ENCODE data around the gene RPL29.

Gene RPL29

DNA sequence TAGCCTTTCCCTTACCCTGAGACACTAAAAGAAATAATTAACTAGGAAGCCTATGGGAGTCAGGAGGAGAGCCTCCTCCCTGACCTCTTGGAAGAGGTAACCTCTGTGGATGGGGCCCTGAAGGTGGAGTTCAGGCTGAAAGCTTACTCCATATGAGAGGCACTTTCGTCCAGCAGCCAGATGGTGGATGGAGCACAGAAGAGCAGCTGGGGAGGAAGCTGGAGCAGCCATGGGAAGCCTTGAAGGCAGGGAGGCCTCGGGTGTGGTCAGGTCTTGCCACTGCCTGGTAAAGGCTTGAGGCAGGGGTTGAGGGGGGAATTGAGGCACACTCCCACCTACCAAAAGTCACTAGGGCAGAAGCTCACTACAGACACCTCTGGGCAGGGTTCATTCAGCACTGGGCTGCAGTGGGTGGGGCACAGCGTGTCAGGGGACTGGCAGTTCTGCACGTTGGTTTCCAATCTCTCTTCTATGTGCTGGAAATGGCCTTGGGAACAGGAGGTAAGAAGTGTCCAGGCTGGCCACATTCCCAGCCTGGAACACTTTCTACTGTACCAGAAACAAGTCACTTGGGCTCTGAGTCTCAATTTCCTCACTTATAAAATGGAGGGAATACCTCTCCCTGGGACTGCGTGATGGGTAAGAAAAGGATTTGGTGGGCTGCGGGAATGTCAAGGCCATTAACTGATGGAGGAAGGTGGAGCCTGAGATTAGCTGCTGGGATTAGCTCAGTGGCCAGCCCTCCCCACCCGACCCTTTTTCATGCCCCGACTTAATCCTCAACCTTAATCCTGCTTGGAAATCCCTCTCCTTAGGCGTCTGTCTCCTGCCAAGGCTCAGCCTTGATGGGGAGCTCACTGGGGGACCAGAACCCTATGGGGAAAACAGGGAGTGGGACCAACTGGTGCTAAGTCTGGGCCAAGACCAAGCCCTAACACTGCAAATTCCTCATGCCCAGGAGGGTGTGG lies 33.8 kb downstream of the RPL29 start:
- no peak for DNase-seq

DNA sequence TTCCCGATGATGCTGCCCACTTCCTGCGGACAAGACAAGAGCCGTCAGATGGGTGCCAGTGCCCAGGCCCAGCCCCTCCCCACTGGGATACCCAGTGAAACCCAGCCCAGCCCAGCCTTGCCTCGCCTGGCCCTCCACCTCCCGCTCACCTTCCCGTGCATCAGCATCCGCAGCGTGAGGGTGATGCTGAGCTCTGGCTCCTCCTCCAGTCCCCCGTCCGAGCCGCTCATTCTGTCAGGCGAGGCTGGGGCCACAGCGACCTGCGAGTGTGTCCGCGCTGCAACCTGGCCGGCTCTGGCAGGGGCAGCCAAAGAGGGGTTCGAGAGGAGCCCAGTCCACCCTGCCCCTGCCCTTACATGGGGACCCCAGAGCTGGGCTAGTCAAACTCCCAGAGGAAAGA lies 34.7 kb downstream of the RPL29 start:
- no peak for DNase-seq

DNA sequence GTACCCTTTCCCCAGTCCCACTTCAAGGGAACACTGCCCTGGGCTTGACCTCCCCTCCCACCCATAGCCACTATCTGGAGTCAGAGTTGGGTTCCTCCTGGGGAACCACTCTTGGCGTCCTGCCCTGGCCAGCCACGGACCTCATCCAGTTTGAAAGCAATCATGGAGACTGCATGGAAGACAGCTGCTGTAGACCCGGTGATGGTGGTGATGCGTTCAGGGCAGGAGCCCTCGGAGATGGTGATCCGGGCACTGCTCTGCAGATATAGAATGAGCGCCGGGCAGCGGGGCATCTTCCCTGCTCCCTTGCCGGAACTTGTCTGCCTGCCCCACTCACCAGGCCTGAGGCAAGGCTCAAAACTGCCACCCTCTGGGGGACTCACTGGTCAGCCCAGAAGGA lies 35.3 kb downstream of the RPL29 start:
- no peak for DNase-seq

DNA sequence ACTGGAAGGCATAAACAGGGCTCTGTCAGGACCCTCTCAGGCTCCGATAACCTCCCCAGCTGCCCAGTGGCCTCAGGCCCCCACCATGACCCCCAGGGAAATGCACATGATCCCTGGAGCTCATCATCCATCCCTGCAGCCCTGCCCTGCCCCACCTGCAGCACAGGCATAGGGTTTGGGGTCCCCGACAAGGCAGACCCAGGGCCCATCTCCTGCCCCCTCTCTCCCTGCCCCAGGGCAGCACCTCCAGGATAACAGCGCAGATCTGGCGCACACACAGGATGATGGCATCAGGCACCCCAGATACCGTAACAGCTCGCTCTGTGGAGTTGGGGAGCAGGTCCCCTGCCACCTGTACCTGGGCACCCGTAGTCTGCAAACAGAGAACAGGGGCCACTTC lies 36.0 kb downstream of the RPL29 start:
- DNase-seq = no peak

DNA sequence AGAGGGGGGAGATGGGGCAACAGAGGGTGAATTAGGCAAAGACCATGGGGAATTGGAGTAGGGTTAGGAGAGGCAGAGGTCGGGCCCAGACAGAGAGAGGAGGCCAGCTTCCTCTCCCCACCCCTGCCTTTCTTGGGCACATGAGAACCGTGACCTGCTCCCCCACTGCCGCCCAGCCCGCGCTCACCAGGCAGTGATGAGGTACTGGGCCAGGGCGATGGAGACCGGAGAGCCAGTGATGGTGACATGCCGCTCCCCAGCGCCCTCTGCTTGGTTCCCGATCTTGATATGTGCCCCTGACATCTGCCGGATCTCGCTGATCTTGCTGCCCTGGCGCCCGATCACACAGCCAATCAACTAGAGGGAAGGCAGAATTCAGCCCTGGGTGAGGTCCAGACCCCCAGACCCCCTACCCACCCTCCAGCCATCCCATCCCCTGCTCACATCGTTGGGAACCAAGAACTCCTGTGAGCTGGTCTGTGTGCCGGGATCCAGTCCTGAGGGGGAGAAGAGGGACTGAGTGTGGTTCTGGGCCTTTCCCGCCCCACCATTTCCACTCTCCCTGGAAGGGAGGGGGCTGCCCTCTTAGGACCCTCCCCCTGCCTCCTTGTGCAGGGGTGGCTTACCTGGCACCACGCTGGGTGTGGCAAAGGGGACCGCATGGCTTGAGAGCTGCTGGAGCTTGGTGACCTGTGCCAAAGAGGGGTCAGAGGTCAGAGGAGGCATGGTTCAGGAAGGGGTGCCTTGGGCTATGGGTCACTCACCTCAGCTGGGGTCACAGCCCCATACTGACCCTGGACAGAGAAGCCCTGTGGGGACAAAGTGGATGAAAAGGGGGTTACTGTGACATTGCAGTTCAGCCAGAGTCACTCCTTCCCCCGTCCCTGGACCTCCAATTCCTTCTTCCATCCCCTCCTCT lies 36.8 kb downstream of the RPL29 start:
- DNase-seq = no peak

DNA sequence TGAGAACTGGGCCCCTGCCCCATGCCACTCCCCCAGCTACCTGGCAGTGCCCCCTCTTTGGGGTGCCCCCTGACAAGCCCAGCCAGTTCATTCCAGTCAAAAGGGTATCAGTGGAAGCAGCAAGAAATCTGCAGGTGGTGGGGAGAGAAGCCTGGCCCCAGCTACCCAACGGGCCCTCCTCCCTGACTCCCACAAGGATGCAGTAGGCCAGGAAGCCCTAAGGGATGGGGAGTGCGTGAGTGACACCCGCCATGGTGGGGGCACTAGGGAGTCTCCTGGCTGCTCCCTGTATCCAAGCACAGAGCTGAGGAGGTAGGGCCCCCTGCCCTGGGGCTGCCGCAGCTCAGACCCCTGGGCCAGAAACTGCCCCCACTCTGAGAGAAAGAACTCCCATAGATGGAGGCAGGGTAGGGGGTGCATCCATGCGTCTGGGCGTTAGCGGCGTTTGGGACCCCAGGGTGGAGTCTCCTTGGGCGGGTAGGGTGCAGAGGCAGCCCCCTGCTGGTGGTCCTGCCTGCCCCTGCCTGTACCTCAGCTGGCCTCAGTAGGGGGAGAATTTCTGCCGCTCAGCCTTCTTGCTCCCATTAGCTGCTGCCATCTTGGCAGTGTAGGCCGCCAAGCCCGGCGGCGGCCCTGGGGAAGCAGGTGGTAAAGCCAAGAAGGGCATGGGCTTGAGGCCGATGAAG lies 38.0 kb downstream of the RPL29 start:
- DNase-seq = no peak

DNA sequence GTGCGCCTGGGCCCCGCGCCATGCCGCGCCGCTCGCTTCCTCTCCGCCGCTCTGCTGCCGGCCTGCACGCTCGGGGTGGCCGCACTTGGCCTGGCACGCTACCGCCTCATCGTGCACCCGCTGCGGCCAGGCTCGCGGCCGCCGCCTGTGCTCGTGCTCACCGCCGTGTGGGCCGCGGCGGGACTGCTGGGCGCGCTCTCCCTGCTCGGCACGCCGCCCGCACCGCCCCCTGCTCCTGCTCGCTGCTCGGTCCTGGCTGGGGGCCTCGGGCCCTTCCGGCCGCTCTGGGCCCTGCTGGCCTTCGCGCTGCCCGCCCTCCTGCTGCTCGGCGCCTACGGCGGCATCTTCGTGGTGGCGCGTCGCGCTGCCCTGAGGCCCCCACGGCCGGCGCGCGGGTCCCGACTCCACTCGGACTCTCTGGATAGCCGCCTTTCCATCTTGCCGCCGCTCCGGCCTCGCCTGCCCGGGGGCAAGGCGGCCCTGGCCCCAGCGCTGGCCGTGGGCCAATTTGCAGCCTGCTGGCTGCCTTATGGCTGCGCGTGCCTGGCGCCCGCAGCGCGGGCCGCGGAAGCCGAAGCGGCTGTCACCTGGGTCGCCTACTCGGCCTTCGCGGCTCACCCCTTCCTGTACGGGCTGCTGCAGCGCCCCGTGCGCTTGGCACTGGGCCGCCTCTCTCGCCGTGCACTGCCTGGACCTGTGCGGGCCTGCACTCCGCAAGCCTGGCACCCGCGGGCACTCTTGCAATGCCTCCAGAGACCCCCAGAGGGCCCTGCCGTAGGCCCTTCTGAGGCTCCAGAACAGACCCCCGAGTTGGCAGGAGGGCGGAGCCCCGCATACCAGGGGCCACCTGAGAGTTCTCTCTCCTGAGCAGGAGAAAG lies 39.6 kb downstream of the RPL29 start:
- no peak for DNase-seq

DNA sequence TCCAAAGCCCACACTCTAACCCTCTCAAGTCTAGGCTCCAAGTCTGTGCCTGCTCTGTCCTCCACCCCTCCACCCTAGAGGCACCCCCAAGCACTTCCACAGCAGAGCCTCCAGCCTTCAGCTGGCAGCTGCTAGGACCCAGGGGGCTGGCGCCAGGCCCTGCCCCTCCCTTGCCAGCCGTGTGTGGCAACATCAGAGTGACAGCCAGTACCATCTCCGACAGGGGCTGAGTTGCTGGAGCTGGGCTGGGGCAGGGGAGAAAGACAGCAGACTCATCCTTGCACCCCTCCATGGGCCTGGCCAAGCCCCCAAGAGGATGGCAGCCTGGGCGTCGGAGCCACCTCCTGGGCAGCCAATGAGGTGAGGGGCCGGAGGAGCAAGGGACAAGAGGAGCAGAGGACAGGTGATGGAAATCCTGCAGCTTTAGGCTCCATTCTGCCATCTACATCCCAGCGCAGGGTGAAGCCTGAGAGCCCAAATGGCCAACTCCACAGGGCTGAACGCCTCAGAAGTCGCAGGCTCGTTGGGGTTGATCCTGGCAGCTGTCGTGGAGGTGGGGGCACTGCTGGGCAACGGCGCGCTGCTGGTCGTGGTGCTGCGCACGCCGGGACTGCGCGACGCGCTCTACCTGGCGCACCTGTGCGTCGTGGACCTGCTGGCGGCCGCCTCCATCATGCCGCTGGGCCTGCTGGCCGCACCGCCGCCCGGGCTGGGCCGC lies 40.4 kb downstream of the RPL29 start, which contains the start of gene GPR62:
Gene GPR62, plus strand, starts transcription at position 207 of the 718 bp plus-strand sequence. Its CDS starts 272 bp downstream, at position 479.
- DNase-seq = no peak

DNA sequence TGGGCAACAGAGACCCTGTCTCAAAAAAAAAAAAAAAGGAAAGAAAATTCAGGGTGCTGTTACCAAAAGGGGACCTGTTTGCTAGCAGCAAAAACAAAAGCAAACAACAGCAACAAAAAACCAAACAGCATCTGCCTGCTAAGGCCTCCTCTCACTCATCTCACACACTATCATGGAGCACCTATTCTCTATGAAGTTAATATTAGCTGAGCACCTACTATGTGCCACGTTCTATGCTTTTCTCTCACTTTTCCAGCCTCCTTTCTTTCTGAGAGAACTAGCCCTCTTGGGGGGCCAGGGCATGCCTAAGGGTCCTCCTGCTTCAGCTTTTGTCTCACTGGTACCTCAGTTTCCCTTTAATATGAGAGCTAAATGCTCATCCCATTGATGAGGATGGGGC lies 41.0 kb downstream of the RPL29 start:
- DNase-seq = no peak

DNA sequence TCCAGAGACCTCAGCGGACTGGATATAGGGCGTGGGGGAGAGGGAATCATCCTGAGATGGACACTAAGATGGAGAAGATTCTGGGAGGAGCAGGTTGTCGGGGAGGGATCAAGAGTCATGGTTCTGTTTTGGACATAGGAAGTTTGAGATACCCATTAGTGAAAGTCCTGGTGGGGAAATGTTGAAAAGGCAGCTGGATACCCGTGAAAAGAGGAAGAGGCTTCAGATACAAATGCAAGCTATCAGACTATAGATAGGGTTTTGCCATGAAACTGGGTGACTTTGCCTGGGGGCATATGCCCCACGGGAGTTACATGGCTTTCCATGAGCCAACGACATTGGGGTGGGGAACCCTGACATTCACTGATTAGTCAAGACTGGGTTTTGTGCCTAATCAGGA lies 41.6 kb downstream of the RPL29 start:
- no peak for DNase-seq

DNA sequence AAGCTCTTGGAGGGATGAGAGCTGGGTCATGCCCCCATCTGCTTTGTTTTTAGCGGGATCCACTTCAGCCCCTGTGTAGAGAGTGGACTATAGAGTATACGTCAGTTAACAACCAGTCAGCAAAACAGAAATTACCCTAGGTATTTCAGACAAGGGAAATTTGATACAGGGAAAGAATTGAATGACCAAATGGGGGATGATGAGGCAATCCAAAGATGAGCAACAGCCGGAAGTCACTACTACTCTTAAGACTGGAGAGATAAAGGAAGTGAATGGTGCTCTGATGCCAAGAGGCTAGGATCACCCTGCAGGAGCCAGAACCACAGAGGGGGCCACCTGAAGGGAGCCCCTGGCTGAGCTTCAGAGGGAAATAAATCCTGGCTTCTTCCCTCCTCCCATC lies 42.2 kb downstream of the RPL29 start:
- DNase-seq = no peak

DNA sequence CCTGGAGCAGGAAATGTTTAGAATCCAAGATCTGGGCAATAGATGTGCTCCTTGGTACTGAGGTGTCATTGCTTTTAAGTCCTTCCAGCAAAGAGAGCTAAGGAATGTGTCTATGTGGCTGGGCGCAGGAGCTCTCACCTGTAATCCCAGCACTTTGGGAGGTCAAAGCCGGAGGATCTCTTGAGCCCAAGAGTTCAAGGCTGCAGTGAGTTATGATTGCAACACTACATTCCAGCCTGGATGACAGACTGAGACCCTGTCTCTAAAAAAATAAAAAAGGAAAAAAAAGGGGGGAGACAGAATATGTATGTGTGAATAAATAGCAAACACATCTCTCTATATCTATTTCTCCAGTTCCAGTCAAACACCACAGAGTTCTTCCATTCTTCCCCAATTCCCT lies 44.8 kb downstream of the RPL29 start:
- DNase-seq = no peak

DNA sequence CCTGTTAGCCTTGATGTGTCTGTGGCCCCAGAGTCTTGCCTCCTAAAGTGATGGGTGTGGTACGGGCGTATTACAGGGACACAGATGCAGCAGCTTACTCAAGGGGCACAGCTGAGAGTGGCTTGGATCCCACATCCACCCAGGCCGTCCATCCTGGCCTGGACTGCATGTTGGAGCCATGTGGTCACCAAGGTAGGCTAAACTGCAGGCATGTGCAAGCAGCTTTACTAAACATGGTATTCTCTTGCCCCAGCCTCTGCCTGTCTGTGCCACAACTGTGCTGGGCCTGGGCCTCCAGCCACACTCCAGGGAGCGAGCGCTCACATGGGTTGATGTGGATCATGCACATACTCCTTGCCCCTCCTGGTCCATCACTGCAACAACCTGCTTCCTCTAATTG lies 46.6 kb downstream of the RPL29 start:
- DNase-seq = no peak

DNA sequence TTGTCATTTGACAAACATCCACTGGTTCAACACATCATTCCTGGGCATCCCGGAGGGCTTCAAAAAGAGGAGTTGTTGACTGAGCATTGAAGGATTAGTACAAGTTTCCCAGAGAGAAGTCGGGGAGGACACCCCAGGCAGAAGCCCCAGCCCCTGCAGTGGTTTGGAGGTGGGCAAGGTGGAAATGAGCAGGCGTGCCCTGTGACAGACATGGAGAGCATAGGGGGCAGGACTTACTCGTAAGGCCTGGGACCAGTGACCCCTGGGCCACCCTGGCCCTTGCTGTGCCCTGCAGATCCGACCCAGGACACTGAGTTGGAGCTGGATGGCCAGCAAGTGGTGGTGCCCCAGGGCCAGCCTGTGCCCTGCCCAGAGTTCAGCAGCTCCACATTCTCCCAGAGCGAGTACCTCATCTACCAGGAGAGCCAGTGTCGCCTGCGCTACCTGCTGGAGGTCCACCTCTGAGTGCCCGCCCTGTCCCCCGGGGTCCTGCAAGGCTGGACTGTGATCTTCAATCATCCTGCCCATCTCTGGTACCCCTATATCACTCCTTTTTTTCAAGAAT lies 47.6 kb downstream of the RPL29 start:
- DNase-seq = no peak

DNA sequence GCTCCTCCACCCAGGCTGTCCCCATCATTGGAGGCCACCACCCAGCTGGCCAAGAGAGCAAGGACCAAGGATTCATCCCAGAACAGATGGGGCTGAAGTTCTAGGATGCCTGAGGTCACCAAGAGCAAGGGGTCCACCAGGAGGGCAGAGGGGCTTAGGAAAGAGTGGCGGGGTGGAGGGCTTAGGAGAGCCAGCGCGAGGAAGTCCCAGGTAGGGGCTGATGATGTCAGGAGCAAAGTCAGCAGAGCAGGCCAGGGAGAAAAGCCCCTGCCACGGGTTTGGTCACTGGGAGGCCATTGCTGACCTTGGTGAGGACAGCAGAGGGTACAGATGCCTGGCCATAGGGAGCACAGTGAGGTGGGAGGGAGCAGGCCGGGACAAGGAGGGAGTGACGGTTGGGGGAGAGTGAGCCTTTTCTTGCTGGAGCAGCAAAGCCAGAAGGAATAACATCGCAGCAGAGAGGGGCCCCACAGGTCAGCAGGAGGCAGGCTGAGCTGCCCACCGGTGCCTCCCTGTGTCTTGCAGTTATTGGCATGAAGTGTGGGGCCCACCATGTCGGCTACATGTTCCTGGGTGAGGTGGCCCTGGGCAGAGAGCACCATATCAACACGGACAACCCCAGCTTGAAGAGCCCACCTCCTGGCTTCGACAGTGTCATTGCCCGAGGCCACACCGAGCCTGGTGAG lies 48.3 kb downstream of the RPL29 start:
- DNase-seq = no peak

DNA sequence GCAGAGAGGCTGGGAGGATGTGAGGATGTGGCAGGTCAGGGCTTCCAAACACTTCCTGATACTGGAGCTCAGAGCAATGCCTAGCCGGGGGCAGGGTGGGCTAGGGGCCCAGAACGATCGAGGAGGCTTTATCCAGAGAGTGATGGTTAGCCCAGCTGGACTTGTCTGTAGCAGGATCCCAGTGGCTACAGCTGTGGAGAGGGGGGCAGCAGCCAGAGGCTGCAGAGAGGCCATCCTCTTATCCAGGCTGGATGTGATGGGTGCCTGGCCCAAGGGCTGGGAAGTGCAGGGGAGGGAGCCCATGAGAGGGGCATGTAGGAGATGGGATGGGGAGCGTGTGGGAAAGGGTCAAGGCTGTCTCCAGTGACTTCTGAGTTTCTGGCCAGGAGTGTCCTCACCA lies 48.9 kb downstream of the RPL29 start:
- no peak for DNase-seq

DNA sequence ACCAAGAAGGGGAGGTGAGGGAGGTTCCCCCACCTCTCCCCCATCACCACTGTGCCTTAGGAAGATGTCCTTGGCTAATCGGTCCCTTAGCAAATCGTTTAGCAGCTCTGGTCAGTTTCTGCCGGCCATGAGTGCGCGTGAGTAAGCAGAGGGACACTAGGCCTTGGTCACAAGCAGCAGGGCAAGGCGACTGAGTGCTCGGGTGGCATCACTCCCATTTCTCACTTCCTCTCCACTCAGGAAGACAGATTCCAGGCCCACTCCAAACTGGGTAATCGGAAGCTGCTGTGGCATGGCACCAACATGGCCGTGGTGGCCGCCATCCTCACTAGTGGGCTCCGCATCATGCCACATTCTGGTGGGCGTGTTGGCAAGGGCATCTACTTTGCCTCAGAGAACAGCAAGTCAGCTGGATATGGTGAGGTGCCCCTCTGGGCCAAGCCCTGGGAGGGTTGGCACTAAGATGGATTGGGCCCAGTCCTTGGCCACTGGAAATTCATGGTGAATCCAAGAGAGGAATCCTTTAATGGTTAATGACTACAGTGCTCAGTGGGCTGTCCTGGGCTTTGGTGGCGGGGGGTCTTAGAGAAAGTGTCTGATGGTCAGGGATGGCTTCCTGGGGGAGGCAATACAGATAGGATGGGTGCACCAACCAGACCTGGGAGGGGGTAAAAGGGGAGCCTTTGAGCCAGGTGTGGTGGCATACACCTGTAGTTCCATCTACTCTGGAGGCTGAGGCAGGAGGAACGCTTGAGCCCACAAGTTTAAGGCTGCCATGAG lies 49.6 kb downstream of the RPL29 start:
- no peak for DNase-seq

DNA sequence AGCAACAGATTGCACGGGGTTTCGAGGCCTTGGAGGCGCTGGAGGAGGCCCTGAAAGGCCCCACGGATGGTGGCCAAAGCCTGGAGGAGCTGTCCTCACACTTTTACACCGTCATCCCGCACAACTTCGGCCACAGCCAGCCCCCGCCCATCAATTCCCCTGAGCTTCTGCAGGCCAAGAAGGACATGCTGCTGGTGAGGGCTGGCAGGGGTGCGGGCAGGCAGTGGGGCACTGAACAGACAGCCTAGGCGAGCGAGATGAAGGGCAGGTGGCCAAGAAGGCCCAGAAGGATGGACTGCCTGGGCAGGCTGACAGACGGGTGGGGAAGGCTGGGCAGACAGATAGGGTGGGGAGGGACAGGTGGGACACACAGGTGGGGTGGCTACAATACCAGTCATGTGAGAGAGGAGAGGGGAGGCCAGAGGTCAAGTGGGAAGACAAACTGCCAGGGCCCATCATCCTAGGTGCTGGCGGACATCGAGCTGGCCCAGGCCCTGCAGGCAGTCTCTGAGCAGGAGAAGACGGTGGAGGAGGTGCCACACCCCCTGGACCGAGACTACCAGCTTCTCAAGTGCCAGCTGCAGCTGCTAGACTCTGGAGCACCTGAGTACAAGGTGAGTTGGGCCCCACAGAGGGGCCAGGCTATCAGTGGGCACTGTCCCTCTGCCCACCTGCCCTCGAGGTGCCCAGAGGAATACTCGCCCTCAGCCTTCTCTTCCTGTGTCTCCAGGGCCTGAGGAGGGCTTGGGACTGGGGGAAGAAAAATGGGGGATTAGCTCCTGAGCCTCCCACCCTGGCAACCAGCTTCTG lies 50.5 kb downstream of the RPL29 start:
- no peak for DNase-seq

Measured in activated CD4-positive, alpha-beta T cell treated with anti-CD3 and anti-CD28 coated beads, Interleukin-2, amount 50 U/mL, for 4 hours (primary cell).